Adipocyte (in vitro differentiated cells): ENCODE results near the gene TMCO4.

ENCODE experiments used
- DNase-seq: peaks from one replicate; pipeline ENCODE4 v3.0.0-alpha.2; 2015; ENCODE audit warnings: low read depth
- H3K27me3 ChIP-seq: replicated peaks from 2 replicates; pipeline ENCODE4 v1.7.0; 2013; ENCODE audit warnings: mild to moderate bottlenecking, low read length, moderate library complexity; ENCODE audit not compliant: control insufficient read depth, insufficient read depth
- H3K36me3 ChIP-seq: 2 replicates; pipeline ENCODE4 v1.7.0; 2013; ENCODE audit warnings: low read length, mild to moderate bottlenecking, moderate library complexity; ENCODE audit not compliant: control insufficient read depth, insufficient read depth, severe bottlenecking
- H3K4me1 ChIP-seq: 2 replicates; pipeline ENCODE4 v1.7.0; 2013; ENCODE audit warnings: mild to moderate bottlenecking, low read length, moderate library complexity; ENCODE audit not compliant: control insufficient read depth, insufficient read depth
- H3K4me3 ChIP-seq: 2 replicates; pipeline ENCODE4 v1.7.0; 2013; ENCODE audit warnings: mild to moderate bottlenecking, low read length, moderate library complexity
- H3K9ac ChIP-seq: 2 replicates; pipeline ENCODE4 v1.7.0; 2013; ENCODE audit warnings: mild to moderate bottlenecking, low read length, moderate library complexity
- H3K9me3 ChIP-seq: 2 replicates; pipeline ENCODE4 v1.7.0; 2013; ENCODE audit warnings: mild to moderate bottlenecking, low read length, moderate library complexity; ENCODE audit not compliant: control insufficient read depth

TMCO4 gene

DNA sequence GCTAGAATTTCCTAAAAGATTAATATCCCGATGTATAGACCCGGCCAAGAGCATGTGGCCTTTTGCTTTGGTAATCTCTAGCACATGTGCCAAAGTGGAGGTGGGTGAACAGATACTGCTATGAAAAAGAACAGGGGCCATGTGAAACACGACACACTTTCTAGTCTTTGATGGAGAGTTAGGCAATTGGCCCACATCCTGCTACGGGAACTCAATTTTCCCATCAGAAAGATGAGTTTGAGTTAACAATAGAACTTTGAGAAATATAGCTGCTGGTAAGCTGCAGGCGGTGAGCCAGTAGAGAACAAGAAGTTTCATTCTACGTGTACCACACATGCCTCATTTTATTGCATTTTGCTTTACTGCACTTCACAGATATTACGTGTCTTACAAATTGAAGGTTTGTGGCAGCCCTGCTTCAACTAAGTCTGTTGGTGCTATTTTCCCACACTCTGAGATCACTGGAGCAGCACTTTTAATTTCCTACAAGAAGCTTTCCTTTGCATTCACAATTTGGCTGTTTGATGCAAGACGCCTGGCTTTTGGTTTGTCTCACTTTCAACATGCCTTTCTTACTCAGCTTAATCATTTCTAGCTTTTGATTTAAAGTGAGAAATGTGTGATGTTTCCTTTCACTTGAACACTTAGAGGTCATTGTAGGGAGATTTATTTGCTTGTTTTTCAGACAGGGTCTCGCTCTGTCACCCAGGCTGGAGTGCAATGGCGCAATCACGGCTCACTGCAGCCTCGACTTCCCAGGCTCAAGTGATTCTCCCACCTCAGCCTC, 88.7 kb downstream of the TMCO4 start:
- Histone ChIP-seq H3K36me3 (no peaks in the 10 kb centered on the region), H3K4me3 (no peak overlapping the region), H3K4me1 (no peaks in the 10 kb centered on the region), H3K9me3 (no peaks in the 10 kb centered on the region), H3K27me3 (no peaks in the 10 kb centered on the region), H3K9ac (no peak overlapping the region)
- no peak for DNase-seq

DNA sequence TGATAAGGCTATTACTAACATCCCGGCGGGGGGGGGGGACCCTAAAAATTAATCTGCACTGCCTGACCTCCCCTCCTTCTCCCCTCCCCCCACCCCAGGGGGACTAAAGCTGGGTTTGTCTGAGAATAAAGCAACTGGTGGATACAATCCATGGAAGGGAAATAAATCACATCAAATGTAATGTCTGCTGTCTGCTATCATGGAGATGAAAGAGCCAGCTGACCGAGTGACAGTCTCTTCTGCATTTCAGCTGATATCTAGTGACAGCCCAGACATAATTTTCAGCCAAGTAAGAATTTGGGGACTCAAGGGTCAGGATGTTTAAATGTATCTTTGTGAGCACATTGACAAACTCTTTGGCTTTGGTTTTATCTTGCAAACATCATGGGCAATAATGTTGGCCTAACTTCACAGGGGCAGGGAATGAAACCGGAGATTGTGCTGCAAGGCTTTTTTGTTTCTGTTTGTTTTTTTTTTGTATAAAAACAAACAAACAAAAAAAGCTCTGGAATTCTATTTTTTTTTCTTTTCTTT, 90.4 kb downstream of the TMCO4 start:
- Histone ChIP-seq H3K36me3 (no peaks in the 10 kb centered on the region), H3K9me3 (no peaks in the 10 kb centered on the region), H3K4me3 (no peak overlapping the region), H3K9ac (no peak overlapping the region), H3K27me3 (no peaks in the 10 kb centered on the region), H3K4me1 (peaks cover 3% of the 10 kb centered on the region)
- DNase-seq = no peak

DNA sequence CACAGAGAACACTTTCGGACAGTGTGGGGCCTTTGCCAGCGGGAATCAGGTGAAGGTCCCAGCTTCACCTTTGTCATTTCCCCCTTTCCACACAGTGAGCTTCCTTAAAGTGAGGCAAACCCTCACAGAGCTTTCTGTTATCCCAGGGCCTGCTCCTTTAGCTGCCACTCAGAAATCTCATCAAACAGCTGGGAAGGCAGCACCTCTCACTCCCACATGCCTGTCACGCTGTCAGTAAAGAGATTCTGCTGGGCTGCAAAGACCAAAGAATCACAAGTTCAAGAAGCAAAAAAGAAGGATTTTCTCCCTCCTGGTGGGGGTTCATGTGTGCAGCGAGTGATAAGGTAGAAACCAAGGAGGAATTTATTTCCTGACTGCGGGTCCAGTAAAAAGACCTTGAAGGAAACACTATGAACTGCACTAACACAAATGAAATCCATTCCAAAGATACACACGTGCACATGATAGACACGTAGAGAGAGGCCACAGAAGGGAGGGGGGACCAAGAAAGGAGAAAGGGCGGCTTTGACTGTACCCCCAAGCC, 91.1 kb downstream of the TMCO4 start:
- no peaks in the 10 kb centered on the region for H3K9me3 ChIP-seq
- DNase-seq = no peak
- H3K4me1 ChIP-seq = peaks cover 3% of the 10 kb centered on the region
- H3K9ac ChIP-seq = no peak overlapping the region
- no peaks in the 10 kb centered on the region for H3K36me3 ChIP-seq
- H3K27me3 ChIP-seq = no peaks in the 10 kb centered on the region
- H3K4me3 ChIP-seq = no peak overlapping the region

DNA sequence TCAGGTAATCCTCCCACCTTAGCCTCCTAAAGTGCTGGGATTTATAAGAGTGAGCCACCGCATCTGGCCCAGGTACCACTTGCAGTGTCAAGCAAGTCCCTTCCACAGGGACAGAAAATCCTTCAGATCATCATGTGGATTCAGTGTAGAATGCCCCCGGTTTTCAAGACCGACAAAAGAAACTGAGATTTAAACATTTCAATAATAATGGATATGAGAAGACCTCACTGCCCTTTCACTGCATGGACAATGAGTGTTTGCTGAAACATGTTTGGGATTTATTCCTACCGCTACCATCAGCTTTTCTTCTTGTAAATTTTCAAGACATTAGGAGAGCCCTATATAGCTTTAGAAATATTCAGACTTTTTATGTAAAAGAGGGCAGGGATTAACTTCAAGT, 93.6 kb downstream of the TMCO4 start:
- no peak for DNase-seq
- Histone ChIP-seq H3K9ac (no peak overlapping the region), H3K4me1 (peaks cover 3% of the 10 kb centered on the region), H3K36me3 (no peaks in the 10 kb centered on the region), H3K27me3 (no peaks in the 10 kb centered on the region), H3K9me3 (no peaks in the 10 kb centered on the region), H3K4me3 (no peak overlapping the region)

DNA sequence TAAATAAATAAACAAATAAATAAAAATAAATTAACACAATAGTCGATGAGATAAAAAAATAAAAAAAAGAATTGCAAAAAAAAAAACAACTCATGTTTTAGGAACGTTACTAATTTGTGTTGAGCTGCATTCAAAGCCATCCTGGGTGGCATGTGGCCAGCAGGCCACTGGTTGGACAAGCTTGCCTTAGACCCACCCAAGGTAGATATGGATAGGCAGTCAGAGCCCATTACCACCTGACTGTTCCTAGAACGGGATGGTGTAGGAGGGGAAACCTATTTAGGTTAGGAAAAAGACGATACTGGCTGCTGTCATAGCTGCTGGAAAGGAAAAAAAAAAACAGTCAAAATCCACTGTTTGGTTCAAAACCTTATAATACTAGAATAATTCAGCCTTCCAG, 94.3 kb downstream of the TMCO4 start:
- Histone ChIP-seq H3K4me1 (peaks cover 3% of the 10 kb centered on the region), H3K9ac (no peak overlapping the region), H3K36me3 (peaks cover 4% of the 10 kb centered on the region), H3K9me3 (no peaks in the 10 kb centered on the region), H3K27me3 (no peaks in the 10 kb centered on the region), H3K4me3 (no peak overlapping the region)
- DNase-seq = no peak

DNA sequence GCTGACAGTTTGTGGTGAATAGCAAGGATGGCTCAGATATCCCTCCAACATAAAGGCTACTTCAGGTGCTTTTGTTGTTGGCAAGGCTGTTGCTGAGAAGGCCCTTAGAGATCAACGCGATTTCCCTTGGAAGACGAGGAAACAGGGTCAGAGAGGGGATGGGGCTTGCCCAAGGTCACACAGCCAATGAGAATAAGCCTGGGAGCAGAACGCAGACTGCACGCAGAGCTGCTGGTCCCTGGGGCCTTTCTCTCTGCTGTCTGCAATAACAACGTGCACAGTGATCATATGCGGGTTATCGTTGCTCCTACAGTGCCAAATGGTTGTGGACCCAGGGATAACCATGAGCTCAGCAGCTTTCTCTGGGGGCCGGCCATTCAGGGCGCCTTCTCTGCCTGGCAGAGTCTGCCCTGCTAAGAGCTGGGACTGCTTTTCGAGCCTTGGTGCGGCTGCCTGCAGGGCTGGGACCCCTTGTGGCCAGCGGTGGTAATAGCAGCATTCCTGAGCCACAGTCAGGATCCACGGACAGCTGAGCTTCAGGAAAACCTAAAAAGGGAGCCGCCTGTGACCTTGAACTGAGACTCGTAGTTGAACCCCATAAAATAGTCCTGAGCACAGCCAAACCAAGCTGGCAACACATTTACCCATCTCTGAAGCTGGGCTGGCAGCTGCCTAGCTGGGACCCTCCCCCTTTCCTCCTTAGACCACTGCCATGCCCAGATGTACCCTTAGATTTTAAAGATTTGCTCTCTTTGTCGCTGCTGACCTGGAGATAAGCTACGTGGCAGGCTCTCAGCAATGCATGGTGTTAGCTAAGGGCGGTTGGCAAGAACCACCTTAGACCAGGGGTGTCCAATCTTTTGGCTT, 95.2 kb downstream of the TMCO4 start:
- H3K9ac ChIP-seq = no peak overlapping the region
- H3K27me3 ChIP-seq = no peaks in the 10 kb centered on the region
- H3K36me3 ChIP-seq = peaks cover 6% of the 10 kb centered on the region
- H3K4me1 ChIP-seq = peaks cover 3% of the 10 kb centered on the region
- DNase-seq = peak; percentile 88
- no peak overlapping the region for H3K4me3 ChIP-seq
- H3K9me3 ChIP-seq = no peaks in the 10 kb centered on the region

DNA sequence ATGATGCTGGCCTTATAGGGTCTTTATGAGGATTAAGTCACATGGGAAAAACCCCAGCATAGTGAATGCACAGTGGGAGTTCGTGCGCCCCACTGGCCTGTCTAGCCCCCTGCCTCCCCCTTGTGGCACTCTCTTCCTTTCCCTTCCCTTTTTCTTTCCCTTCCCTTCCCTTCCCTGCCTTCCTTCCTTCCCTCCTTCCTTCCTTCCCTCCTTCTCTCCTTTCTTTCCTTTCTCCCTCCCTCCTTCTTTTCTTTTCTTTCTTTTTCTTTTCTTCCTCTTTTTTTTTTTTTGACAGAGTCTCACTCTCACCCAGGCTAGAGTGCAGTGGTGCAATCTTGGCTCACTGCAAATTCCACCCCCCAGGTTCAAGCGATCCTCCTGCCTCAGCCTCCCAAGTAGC, 96.4 kb downstream of the TMCO4 start:
- H3K9ac ChIP-seq = no peak overlapping the region
- no peak for DNase-seq
- H3K4me3 ChIP-seq = no peak overlapping the region
- H3K27me3 ChIP-seq = no peaks in the 10 kb centered on the region
- no peaks in the 10 kb centered on the region for H3K9me3 ChIP-seq
- peaks cover 10% of the 10 kb centered on the region for H3K36me3 ChIP-seq
- H3K4me1 ChIP-seq = peaks cover 3% of the 10 kb centered on the region

DNA sequence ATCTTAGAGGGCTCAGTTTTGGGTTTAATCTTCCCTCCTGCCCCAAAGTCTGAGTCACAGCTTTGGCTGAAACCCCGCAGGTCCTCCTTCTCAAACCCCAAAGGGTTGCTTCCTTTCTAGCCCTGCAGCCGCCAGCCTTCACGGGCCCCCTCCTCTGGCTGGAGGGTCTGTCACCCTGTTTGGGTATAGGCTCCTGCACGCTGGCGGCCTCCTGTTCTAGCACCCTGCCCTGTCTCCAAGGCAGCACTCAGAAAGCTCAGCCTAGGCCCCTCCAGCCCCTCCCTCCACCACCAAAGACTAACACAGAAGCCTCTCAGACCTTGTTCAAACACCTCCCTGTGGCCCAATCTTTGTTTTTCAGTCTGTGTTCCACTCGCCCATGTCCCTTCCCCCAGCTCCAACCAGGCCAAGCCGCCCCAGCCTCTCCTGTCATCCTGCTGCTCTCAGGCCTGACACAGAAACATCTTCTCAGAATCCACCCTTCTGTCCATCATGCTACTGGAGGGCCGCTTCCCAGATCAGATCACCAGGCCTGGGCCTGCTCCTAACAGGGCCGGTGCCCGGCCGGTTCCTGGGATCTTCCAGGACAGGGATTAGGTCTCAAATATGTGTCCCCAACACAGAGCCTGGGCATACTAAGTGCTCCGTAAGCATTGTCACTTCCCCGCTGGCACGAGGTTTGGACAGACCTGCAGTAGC, 99.5 kb downstream of the TMCO4 start:
- Histone ChIP-seq H3K4me1 (peaks cover 3% of the 10 kb centered on the region), H3K27me3 (no peaks in the 10 kb centered on the region), H3K9ac (no peak overlapping the region), H3K4me3 (no peak overlapping the region), H3K36me3 (peaks cover 10% of the 10 kb centered on the region), H3K9me3 (no peaks in the 10 kb centered on the region)
- DNase-seq = no peak

DNA sequence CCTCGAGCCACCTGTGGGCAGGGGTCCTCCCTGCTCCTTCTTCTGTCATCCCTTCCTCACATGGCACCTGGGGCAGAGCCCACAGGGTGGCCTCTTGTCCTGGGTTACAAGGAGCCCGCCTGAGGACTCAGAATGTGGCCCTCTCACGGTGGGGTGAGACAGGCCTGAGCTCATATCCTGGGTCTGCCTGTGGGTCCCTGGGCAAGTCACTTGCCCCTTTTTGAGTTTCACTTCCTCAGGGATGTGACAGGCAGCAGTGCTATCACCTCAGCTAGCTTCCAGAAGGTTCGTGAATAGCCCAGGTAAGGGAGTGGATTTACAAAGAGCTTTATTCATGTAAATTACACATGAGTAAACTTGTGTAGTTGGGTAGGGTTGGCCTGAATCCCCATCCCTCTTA, 101.5 kb downstream of the TMCO4 start:
- Histone ChIP-seq H3K4me3 (no peak overlapping the region), H3K27me3 (no peaks in the 10 kb centered on the region), H3K4me1 (no peaks in the 10 kb centered on the region), H3K36me3 (peaks cover 17% of the 10 kb centered on the region), H3K9me3 (no peaks in the 10 kb centered on the region), H3K9ac (no peak overlapping the region)
- DNase-seq = no peak

DNA sequence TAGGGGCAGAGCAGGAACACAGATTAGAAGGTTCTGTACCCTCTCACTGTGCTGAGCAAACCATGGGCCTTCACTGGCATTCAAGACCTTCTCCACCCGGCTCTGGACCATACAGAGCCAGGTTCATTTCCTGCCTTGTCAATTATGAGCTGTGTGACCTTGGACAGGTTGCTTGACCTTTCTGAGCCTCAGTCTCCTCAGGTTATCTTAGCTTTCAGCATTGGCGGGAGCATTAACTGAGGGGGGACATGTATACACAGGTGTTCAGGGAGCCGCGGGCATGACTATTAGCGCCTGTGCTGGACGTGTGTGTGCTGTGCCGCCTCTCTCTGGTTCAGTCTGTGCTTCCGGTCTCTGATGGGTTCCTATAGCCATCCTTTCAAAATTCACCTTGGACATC, 102.9 kb downstream of the TMCO4 start:
- Histone ChIP-seq H3K4me3 (no peak overlapping the region), H3K36me3 (peaks cover 21% of the 10 kb centered on the region), H3K9me3 (no peaks in the 10 kb centered on the region), H3K27me3 (no peaks in the 10 kb centered on the region), H3K9ac (no peak overlapping the region), H3K4me1 (no peaks in the 10 kb centered on the region)
- no peak for DNase-seq

DNA sequence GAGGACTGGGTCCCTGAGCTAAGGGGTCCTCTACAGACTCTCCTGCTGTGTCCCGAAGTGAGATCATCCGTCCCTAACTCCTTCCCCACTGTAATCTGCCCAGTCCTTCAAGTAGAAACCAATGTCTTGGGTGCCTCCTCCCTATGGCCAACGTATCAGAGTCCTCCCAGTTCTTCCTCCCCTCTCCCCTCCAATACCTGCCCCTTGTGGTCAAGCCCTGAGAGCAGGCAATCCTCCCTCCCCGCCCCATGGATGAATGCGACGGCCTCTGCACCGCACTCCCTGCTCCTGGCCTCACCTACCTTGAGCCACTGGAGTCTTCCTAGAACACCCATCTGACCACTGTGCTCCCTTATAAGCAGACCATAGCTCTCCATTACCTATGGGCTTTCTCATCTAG, 103.9 kb downstream of the TMCO4 start:
- Histone ChIP-seq H3K4me3 (no peak overlapping the region), H3K36me3 (peaks cover 25% of the 10 kb centered on the region), H3K27me3 (no peaks in the 10 kb centered on the region), H3K4me1 (no peaks in the 10 kb centered on the region), H3K9ac (no peak overlapping the region), H3K9me3 (no peaks in the 10 kb centered on the region)
- DNase-seq = no peak
